Liver (tissue), 9 donors: ENCODE data around the gene TMEM86A. TPM values are rescaled to one million over a fixed set of nuclear protein-coding genes. Genes with fewer than 3 reads are reported as not detected.

Experiments used
- DNase-seq: peaks from one replicate; pipeline ENCODE4 v3.0.0-alpha.2; 2017; ENCODE audit warnings: low spot score
- H3K27ac ChIP-seq, 2 donors: one replicate each; pipeline ENCODE4 v1.7.0; 2013; ENCODE audit warnings: inconsistent platforms in 2 of 2, low read length in 2 of 2, control low read depth in 1 of 2, low read depth in 1 of 2, mild to moderate bottlenecking in 1 of 2
- H3K27me3 ChIP-seq, 4 donors: one replicate each; pipeline versions ENCODE4 v1.6.1 to v1.7.0; 2013; ENCODE audit warnings: low read length in 3 of 4, inconsistent platforms in 1 of 4, mild to moderate bottlenecking in 1 of 4, moderate library complexity in 1 of 4; ENCODE audit not compliant: control insufficient read depth in 4 of 4, insufficient read depth in 4 of 4
- H3K36me3 ChIP-seq, 4 donors: one replicate each; pipeline versions ENCODE4 v1.6.1 to v1.7.0; 2013; ENCODE audit warnings: low read length in 3 of 4, mild to moderate bottlenecking in 3 of 4, low read depth in 1 of 4, moderate library complexity in 1 of 4; ENCODE audit not compliant: control insufficient read depth in 4 of 4, insufficient read depth in 3 of 4
- H3K4me1 ChIP-seq, 4 donors: one replicate each; pipeline versions ENCODE4 v1.6.1 to v1.7.0; 2013; ENCODE audit warnings: low read length in 3 of 4, mild to moderate bottlenecking in 3 of 4, moderate library complexity in 1 of 4; ENCODE audit not compliant: control insufficient read depth in 4 of 4, insufficient read depth in 4 of 4
- H3K4me3 ChIP-seq, 3 donors: one replicate each; pipeline versions ENCODE4 v1.6.1 to v1.7.0; 2013; ENCODE audit warnings: low read length in 3 of 3, control low read depth in 1 of 3, low read depth in 1 of 3, mild to moderate bottlenecking in 1 of 3
- H3K9ac ChIP-seq, 2 donors: one replicate each; pipeline ENCODE4 v1.7.0; 2013; ENCODE audit warnings: low read length in 2 of 2, mild to moderate bottlenecking in 2 of 2, moderate library complexity in 2 of 2, control low read depth in 1 of 2, low read depth in 1 of 2
- H3K9me3 ChIP-seq, 4 donors: one replicate each; pipeline versions ENCODE4 v1.6.1 to v1.7.0; 2013; ENCODE audit warnings: low read length in 3 of 4; ENCODE audit not compliant: control insufficient read depth in 4 of 4
- CTCF ChIP-seq: fragments of 150-350 bp; IDR thresholded peaks from 2 replicates; pipeline ENCODE4 v1.5.1; 2017; ENCODE audit warnings: improper control_type of control experiment, low read depth, low read length; ENCODE audit not compliant: missing input control
- EGR1 ChIP-seq, 2 donors: IDR thresholded peaks; 2 replicates each; pipeline ENCODE4 v1.6.1; 2016 to 2018; ENCODE audit warnings: antibody characterized with exemption in 2 of 2, low read depth in 2 of 2
- FOXA1 ChIP-seq: IDR thresholded peaks from 2 replicates; pipeline ENCODE4 v1.6.1; 2016; ENCODE audit warnings: antibody characterized with exemption
- FOXA2 ChIP-seq: IDR thresholded peaks from 2 replicates; pipeline ENCODE4 v1.6.1; 2016; ENCODE audit warnings: antibody characterized with exemption
- GABPA ChIP-seq, 2 donors: IDR thresholded peaks in 1 of 2; conservative IDR thresholded peaks in 1 of 2; 2 replicates each; pipeline ENCODE4 v1.6.1; 2016; ENCODE audit warnings: antibody characterized with exemption in 2 of 2, mild to moderate bottlenecking in 1 of 2, moderate library complexity in 1 of 2
- HNF4G ChIP-seq: IDR thresholded peaks from 2 replicates; pipeline ENCODE4 v1.6.1; 2016; ENCODE audit warnings: antibody characterized with exemption
- JUND ChIP-seq, 2 donors: IDR thresholded peaks; 2 replicates each; pipeline ENCODE4 v1.6.1; 2016; ENCODE audit warnings: antibody characterized with exemption in 2 of 2
- NR2F2 ChIP-seq: IDR thresholded peaks from 2 replicates; pipeline ENCODE4 v1.6.1; 2016; ENCODE audit warnings: antibody characterized with exemption
- RAD21 ChIP-seq, 2 donors: IDR thresholded peaks; 2 replicates each; pipeline ENCODE4 v1.6.1; 2016; ENCODE audit warnings: antibody characterized with exemption in 2 of 2, mild to moderate bottlenecking in 2 of 2
- REST ChIP-seq: IDR thresholded peaks from 2 replicates; pipeline ENCODE4 v1.6.1; 2016; ENCODE audit warnings: antibody characterized with exemption, mild to moderate bottlenecking
- RXRA ChIP-seq, 2 donors: IDR thresholded peaks; 2 replicates each; pipeline ENCODE4 v1.6.1; 2017 to 2018; ENCODE audit warnings: antibody characterized with exemption in 2 of 2, mild to moderate bottlenecking in 1 of 2
- TAF1 ChIP-seq: conservative IDR thresholded peaks from 2 replicates; pipeline ENCODE4 v1.6.1; 2016; ENCODE audit warnings: antibody characterized with exemption, mild to moderate bottlenecking
- YY1 ChIP-seq: IDR thresholded peaks from 2 replicates; pipeline ENCODE4 v1.6.1; 2016; ENCODE audit warnings: antibody characterized with exemption, mild to moderate bottlenecking
- ZBTB33 ChIP-seq: IDR thresholded peaks from 2 replicates; pipeline ENCODE4 v1.6.1; 2016; ENCODE audit warnings: antibody characterized with exemption
- WGBS: extraction: QIAGEN DNeasy Blood & Tissue Kit; methylation state at CpG from one replicate; pipeline ENCODE4 v1.1.7; 2013; 5-methylcytosine and 5-hydroxymethylcytosine counted together
- polyA plus RNA-seq, 2 donors: library from polyadenylated mRNA; stranded (reverse) in 1 of 2; unstranded in 1 of 2; fragments of 200-250 nt in 1 of 2; fragments of >200 nt in 1 of 2; fragmentation: Nextera tagmentation in 1 of 2; extraction: Ambion mirVana in 1 of 2; gene quantifications; one replicate each; pipeline versions ENCODE4 v1.2.1 to v1.2.3, GENCODE V29; 2013 to 2015
- total RNA-seq, 2 donors: library from RNA; depleted of rRNA; stranded (reverse); fragments of >200 nt; gene quantifications; one replicate each; pipeline ENCODE4 v1.2.3, GENCODE V29; 2014
- donor health status: healthy.
- donor health status: healthy.
- donor health status: healthy.
- donor health status: healthy.
- donor health status: healthy.

Gene TMEM86A
- total and polyA plus RNA-seq, 4 donors = 1.8 to 2.7 (median 2.0) TPM

GRCh38 chr11:18715476-18715875 lies 16.9 kb downstream of the TMEM86A start (continued):
- no peak for TF ChIP-seq REST
- no peak for TF ChIP-seq GABPA (IDR thresholded peaks at IDR 0.05 in 1 of 2, conservative IDR thresholded peaks at IDR 0.05 in 1 of 2)

GRCh38 chr11:18720091-18720807 lies 21.7 kb downstream of the TMEM86A start:
- H3K9ac ChIP-seq = no peak overlapping the region
- no peak for DNase-seq
- no peak overlapping the region for H3K27ac ChIP-seq
- H3K4me1 ChIP-seq = peaks cover 4 to 13% (median 8%) of the 10 kb centered on the region in 4 donors
- H3K4me3 ChIP-seq = no peak overlapping the region
- WGBS = 80% methylated on average over 5 of the region's 5 CpGs
- no peaks in the 10 kb centered on the region for H3K9me3 ChIP-seq
- H3K36me3 ChIP-seq = no peaks in the 10 kb centered on the region
- H3K27me3 ChIP-seq = peaks cover 0 to 4% (median 0%) of the 10 kb centered on the region in 4 donors
- no peak for TF ChIP-seq GABPA (IDR thresholded peaks at IDR 0.05 in 1 of 2, conservative IDR thresholded peaks at IDR 0.05 in 1 of 2)
- no peak for TF ChIP-seq FOXA1
- TF ChIP-seq RXRA (IDR thresholded peaks at IDR 0.05) = no peak
- no peak for TF ChIP-seq ZBTB33
- no peak for TF ChIP-seq CTCF
- no peak for TF ChIP-seq YY1
- TF ChIP-seq FOXA2 = no peak
- no peak for TF ChIP-seq HNF4G
- TF ChIP-seq TAF1 = no peak
- no peak for TF ChIP-seq RAD21 (IDR thresholded peaks at IDR 0.05)
- TF ChIP-seq JUND (IDR thresholded peaks at IDR 0.05) = no peak
- TF ChIP-seq REST = no peak
- no peak for TF ChIP-seq NR2F2
- no peak for TF ChIP-seq EGR1 (IDR thresholded peaks at IDR 0.05; ENCODE audit: low read depth in 2 of 2)
